Activated CD8-positive, alpha-beta T cell treated with anti-CD3 and anti-CD28 coated beads for 36 hours (primary cell): Measurements from ENCODE around the gene PCP4. TPM values are rescaled to one million over a fixed set of nuclear protein-coding genes. Genes with fewer than 3 reads are reported as not detected.

ENCODE experiments used
- ATAC-seq: fragments of 200-7000 bp; cut with Tn5 transposase; one replicate; pipeline ENCODE4 v1.10.0; 2021; ENCODE audit warnings: mild to moderate bottlenecking, moderate library complexity
- CTCF ChIA-PET: fragments of 350-600 bp; sonication (Branson Sonifier 250); formaldehyde crosslinking; loops from one replicate; lab custom pipeline; 2021; ENCODE audit warnings: antibody characterized with exemption; lab: Charles Lee
- POLR2A ChIA-PET: fragments of 350-600 bp; sonication (Branson Sonifier 250); formaldehyde crosslinking; loops from one replicate; lab custom pipeline; 2021; ENCODE audit warnings: antibody characterized with exemption; lab: Charles Lee
- DNase-seq: peaks from one replicate; pipeline ENCODE4 v3.0.0-alpha.2; 2020
- H3K27ac Mint-ChIP-seq: one replicate; pipeline ENCODE4 v1.8.0; 2021; ENCODE audit warnings: mild to moderate bottlenecking, mixed read lengths
- H3K27me3 Mint-ChIP-seq: one replicate; pipeline ENCODE4 v1.8.0; 2021; ENCODE audit warnings: mixed read lengths
- H3K36me3 Mint-ChIP-seq: one replicate; pipeline ENCODE4 v1.8.0; 2021; ENCODE audit warnings: low read depth, mixed read lengths
- H3K4me1 Mint-ChIP-seq: one replicate; pipeline ENCODE4 v1.8.0; 2021; ENCODE audit warnings: low read depth, mixed read lengths
- H3K4me3 Mint-ChIP-seq: one replicate; pipeline ENCODE4 v1.8.0; 2021; ENCODE audit warnings: mild to moderate bottlenecking, moderate library complexity, mixed read lengths
- H3K9me3 Mint-ChIP-seq: one replicate; pipeline ENCODE4 v1.8.0; 2021; ENCODE audit warnings: mixed read lengths
- CTCF ChIP-seq: fragments of 200-600 bp; IDR thresholded peaks from one replicate; pipeline ENCODE4 v1.8.0; 2022; ENCODE audit warnings: antibody characterized with exemption, mild to moderate bottlenecking
- intact Hi-C: fragments of 100-400 bp; cut with micrococcal nuclease; formaldehyde crosslinking; loops from one replicate; pipeline ENCODE4 v1.10.0; 2022
- total RNA-seq, 2 experiments: library from RNA; stranded (reverse); gene quantifications; one replicate each; pipeline ENCODE4 v1.2.3, GENCODE V29; 2021

Gene PCP4
- not detected for total RNA-seq

- no peak within 1 kb of the TSS for H3K27ac Mint-ChIP-seq
- intact Hi-C loops: no loop called here
- CTCF ChIA-PET: interaction anchor here (0.6 to 1.4 kb wide), 6 partner anchors 15 to 635 kb away, joined by 3 read pairs; no protein-coding TSS in a partner anchor
Observed at GRCh38 chr21:39867198-39867650, at the start of gene PCP4. Gene PCP4 (plus strand): TSS chr21:39867438. CDS start chr21:39867502, 64 bp downstream.

GRCh38 chr21:39818557-39818956, 48.7 kb upstream of the PCP4 start:
- ATAC-seq: no peak
- DNase-seq: no peak
- TF ChIP-seq CTCF: no peak
- intact Hi-C loops: no loop called here
- no peak overlapping the region for H3K4me3 Mint-ChIP-seq
- no peaks in the 10 kb centered on the region for H3K27me3 Mint-ChIP-seq
- H3K9me3 Mint-ChIP-seq: no peaks in the 10 kb centered on the region
- no peaks in the 10 kb centered on the region for H3K4me1 Mint-ChIP-seq
- ChIA-PET POLR2A (no interaction called here), CTCF (no interaction called here)
- no peak overlapping the region for H3K27ac Mint-ChIP-seq
- no peaks in the 10 kb centered on the region for H3K36me3 Mint-ChIP-seq

More at GRCh38 chr21:39867198-39867650, at the start of gene PCP4:
- no peaks in the 10 kb centered on the region for H3K9me3 Mint-ChIP-seq
- peak; percentile 96 for TF ChIP-seq CTCF
- H3K4me3 Mint-ChIP-seq: no peak within 1 kb of the TSS
- no peaks in the 10 kb centered on the region for H3K36me3 Mint-ChIP-seq
- ATAC-seq (no peak), DNase-seq (peak; percentile 62)
- POLR2A ChIA-PET: no interaction called here
- peaks cover 15% of the 10 kb centered on the region for H3K27me3 Mint-ChIP-seq
- H3K4me1 Mint-ChIP-seq: no peaks in the 10 kb centered on the region

GRCh38 chr21:39822042-39822441, 45.2 kb upstream of the PCP4 start:
- Mint-ChIP-seq H3K9me3 (no peaks in the 10 kb centered on the region), H3K27me3 (no peaks in the 10 kb centered on the region), H3K27ac (no peak overlapping the region), H3K4me1 (no peaks in the 10 kb centered on the region), H3K36me3 (no peaks in the 10 kb centered on the region), H3K4me3 (no peak overlapping the region)
- intact Hi-C loops: no loop called here
- DNase-seq (no peak), ATAC-seq (no peak)
- CTCF ChIA-PET: no interaction called here
- POLR2A ChIA-PET: interaction anchor here (1.4 kb wide), 1 partner anchor 10 kb away, joined by 3 read pairs; no protein-coding TSS in a partner anchor
- no peak for TF ChIP-seq CTCF

GRCh38 chr21:39825250-39825649, 42.0 kb upstream of the PCP4 start:
- Mint-ChIP-seq H3K27me3 (no peaks in the 10 kb centered on the region), H3K27ac (no peak overlapping the region), H3K4me1 (no peaks in the 10 kb centered on the region), H3K4me3 (no peak overlapping the region), H3K36me3 (no peaks in the 10 kb centered on the region), H3K9me3 (peaks cover 1% of the 10 kb centered on the region)
- intact Hi-C loops: no loop called here
- DNase-seq: no peak
- TF ChIP-seq CTCF: no peak
- POLR2A ChIA-PET: no interaction called here
- no peak for ATAC-seq
- CTCF ChIA-PET: no interaction called here

GRCh38 chr21:39834543-39834942, 32.7 kb upstream of the PCP4 start:
- ChIA-PET CTCF (no interaction called here), POLR2A (interaction anchor here (1.1 kb wide), 1 partner anchor 17 kb away, joined by 3 read pairs; no protein-coding TSS in a partner anchor)
- H3K27ac Mint-ChIP-seq: no peak overlapping the region
- H3K9me3 Mint-ChIP-seq: no peaks in the 10 kb centered on the region
- H3K4me3 Mint-ChIP-seq: no peak overlapping the region
- H3K4me1 Mint-ChIP-seq: no peaks in the 10 kb centered on the region
- TF ChIP-seq CTCF: no peak
- no peaks in the 10 kb centered on the region for H3K36me3 Mint-ChIP-seq
- no peak for DNase-seq
- ATAC-seq: no peak
- intact Hi-C loops: no loop called here
- H3K27me3 Mint-ChIP-seq: no peaks in the 10 kb centered on the region
